ENCODE results near the gene HTR7. TPM values are rescaled to one million over a fixed set of nuclear protein-coding genes. Genes with fewer than 3 reads are reported as not detected.

Gene HTR7
- polyA plus RNA-seq, 4 donors: 0.70 to 0.90 TPM; not detected in 2

DNA sequence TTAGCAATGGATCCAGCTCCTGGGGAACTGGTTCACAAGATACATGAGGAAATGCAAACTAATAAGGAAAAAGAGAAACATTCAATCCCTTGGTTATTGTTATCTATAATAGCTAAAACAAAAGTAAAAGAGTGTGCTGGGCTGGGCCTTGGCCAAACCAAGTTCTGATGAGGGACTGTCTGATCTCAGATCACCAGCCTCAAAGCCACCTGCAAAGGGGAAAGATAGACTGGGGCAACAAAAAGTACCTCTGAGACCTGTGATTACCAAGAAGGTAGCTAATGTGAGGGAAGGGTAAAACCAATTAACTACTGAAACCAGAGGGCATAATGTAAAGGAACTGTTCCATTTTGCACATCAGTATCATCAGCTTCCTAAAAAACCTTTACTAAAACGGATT is 51.2 kb downstream of the HTR7 start:
- Histone ChIP-seq H3K27ac (ENCODE audit: low read depth in 1 of 3, low read length in 2 of 3) (no peak overlapping the region), H3K27me3 (ENCODE audit: control insufficient read depth in 3 of 3, insufficient read depth in 3 of 3, low read length in 3 of 3) (no peaks in the 10 kb centered on the region), H3K4me1 (ENCODE audit: control insufficient read depth in 3 of 3, insufficient read depth in 2 of 3, low read depth in 1 of 3, low read length in 2 of 3) (no peaks in the 10 kb centered on the region), H3K36me3 (ENCODE audit: control insufficient read depth in 3 of 3, insufficient read depth in 2 of 3, low read depth in 1 of 3, low read length in 3 of 3) (no peaks in the 10 kb centered on the region), H3K9me3 (ENCODE audit: control insufficient read depth in 2 of 2, insufficient read depth in 1 of 2, low read depth in 1 of 2, low read length in 1 of 2) (peaks cover 0 to 13% of the 10 kb centered on the region in 2 donors), H3K4me3 (ENCODE audit: low read depth in 1 of 3, low read length in 3 of 3) (no peak overlapping the region)
- FAIRE-seq (no peak), DNase-seq (no peak)
- WGBS, 3 donors: 61 to 84% (median 77%) methylated on average over 1 of the region's 1 CpG

DNA sequence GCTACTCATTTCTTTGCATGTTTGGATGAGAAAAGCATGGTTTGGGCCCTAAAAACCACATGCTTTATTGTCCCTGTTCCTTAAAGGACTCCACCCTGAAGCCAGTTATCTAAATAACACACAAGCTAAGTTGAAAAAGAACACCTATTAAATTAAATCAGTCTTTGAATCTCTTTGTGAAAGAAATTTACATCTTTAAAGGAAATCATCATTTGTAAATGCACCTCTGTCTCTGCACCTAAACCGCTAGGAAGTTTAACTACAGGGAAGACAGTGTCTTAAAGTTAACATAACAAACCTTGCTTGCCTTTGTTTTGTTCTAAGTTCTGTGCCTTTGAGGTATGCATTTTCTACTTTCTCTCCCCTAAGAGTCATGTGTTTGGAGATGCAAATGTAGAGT is 52.6 kb downstream of the HTR7 start:
- no peak for FAIRE-seq
- Histone ChIP-seq H3K27me3 (ENCODE audit: control insufficient read depth in 3 of 3, insufficient read depth in 3 of 3, low read length in 3 of 3) (no peaks in the 10 kb centered on the region), H3K27ac (ENCODE audit: low read depth in 1 of 3, low read length in 2 of 3) (no peak overlapping the region), H3K36me3 (ENCODE audit: control insufficient read depth in 3 of 3, insufficient read depth in 2 of 3, low read depth in 1 of 3, low read length in 3 of 3) (no peaks in the 10 kb centered on the region), H3K4me3 (ENCODE audit: low read depth in 1 of 3, low read length in 3 of 3) (no peak overlapping the region), H3K4me1 (ENCODE audit: control insufficient read depth in 3 of 3, insufficient read depth in 2 of 3, low read depth in 1 of 3, low read length in 2 of 3) (no peaks in the 10 kb centered on the region), H3K9me3 (ENCODE audit: control insufficient read depth in 2 of 2, insufficient read depth in 1 of 2, low read depth in 1 of 2, low read length in 1 of 2) (peaks cover 0 to 17% of the 10 kb centered on the region in 2 donors)
- DNase-seq: no peak
- WGBS, 3 donors: 68 to 83% (median 76%) methylated on average over 1 of the region's 1 CpG

DNA sequence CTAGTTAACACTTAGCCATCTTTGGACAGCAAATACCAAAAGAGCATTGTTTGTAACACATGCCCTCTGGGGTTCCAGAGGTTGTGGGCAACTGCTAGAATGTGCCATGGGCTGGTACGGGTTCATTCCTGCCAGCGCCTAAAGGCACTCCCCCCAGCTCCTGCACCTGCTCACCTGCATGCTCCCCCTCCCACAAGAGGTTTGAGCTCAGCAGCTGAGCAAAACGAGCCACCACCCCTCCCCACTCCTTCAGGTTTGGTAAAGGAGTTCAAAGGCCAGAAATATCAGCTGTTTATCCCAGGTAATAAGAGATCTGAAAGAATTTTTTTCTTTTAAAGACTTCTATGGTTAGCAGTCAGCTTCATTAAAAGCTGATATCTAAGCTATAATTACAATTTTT is 53.5 kb downstream of the HTR7 start:
- Histone ChIP-seq H3K4me3 (ENCODE audit: low read depth in 1 of 3, low read length in 3 of 3) (no peak overlapping the region), H3K4me1 (ENCODE audit: control insufficient read depth in 3 of 3, insufficient read depth in 2 of 3, low read depth in 1 of 3, low read length in 2 of 3) (no peaks in the 10 kb centered on the region), H3K36me3 (ENCODE audit: control insufficient read depth in 3 of 3, insufficient read depth in 2 of 3, low read depth in 1 of 3, low read length in 3 of 3) (no peaks in the 10 kb centered on the region), H3K27ac (ENCODE audit: low read depth in 1 of 3, low read length in 2 of 3) (no peak overlapping the region), H3K9me3 (ENCODE audit: control insufficient read depth in 2 of 2, insufficient read depth in 1 of 2, low read depth in 1 of 2, low read length in 1 of 2) (peaks cover 0 to 17% of the 10 kb centered on the region in 2 donors), H3K27me3 (ENCODE audit: control insufficient read depth in 3 of 3, insufficient read depth in 3 of 3, low read length in 3 of 3) (no peaks in the 10 kb centered on the region)
- DNase-seq (no peak), FAIRE-seq (no peak)
- 24 to 62% (median 46%) methylated on average over 3 of the region's 3 CpGs for WGBS, 3 donors

DNA sequence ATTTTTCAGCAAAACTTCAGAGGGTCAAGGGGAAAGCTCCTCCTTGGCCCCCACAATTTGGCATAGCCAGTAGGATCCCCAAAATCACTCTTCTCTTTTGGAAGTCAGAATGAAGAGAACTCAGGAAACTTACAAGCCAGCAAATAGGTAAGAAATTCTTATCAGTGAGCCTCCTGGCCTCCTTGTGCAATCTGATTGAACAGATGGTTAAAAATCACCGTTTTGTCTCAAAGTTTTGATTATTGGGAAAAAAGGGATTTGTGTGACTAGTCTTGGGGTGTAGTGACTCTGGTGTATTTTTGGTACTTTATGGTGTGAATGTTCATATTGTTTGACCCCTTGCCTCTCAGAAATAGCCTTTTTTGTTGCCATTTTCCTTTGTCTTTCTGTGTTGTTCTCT is 56.2 kb downstream of the HTR7 start:
- H3K4me3 ChIP-seq (ENCODE audit: low read depth in 1 of 3, low read length in 3 of 3): no peak overlapping the region
- H3K27ac ChIP-seq (ENCODE audit: low read depth in 1 of 3, low read length in 2 of 3): no peak overlapping the region
- WGBS, 3 donors: 64 to 78% (median 68%) methylated on average over 1 of the region's 1 CpG
- H3K4me1 ChIP-seq (ENCODE audit: control insufficient read depth in 3 of 3, insufficient read depth in 2 of 3, low read depth in 1 of 3, low read length in 2 of 3): no peaks in the 10 kb centered on the region
- H3K9me3 ChIP-seq (ENCODE audit: control insufficient read depth in 2 of 2, insufficient read depth in 1 of 2, low read depth in 1 of 2, low read length in 1 of 2): peaks cover 0 to 14% of the 10 kb centered on the region in 2 donors
- H3K36me3 ChIP-seq (ENCODE audit: control insufficient read depth in 3 of 3, insufficient read depth in 2 of 3, low read depth in 1 of 3, low read length in 3 of 3): no peaks in the 10 kb centered on the region
- DNase-seq: no peak
- no peak for FAIRE-seq
- peaks cover 0 to under 1% (median 0%) of the 10 kb centered on the region in 3 donors for H3K27me3 ChIP-seq (ENCODE audit: control insufficient read depth in 3 of 3, insufficient read depth in 3 of 3, low read length in 3 of 3)

DNA sequence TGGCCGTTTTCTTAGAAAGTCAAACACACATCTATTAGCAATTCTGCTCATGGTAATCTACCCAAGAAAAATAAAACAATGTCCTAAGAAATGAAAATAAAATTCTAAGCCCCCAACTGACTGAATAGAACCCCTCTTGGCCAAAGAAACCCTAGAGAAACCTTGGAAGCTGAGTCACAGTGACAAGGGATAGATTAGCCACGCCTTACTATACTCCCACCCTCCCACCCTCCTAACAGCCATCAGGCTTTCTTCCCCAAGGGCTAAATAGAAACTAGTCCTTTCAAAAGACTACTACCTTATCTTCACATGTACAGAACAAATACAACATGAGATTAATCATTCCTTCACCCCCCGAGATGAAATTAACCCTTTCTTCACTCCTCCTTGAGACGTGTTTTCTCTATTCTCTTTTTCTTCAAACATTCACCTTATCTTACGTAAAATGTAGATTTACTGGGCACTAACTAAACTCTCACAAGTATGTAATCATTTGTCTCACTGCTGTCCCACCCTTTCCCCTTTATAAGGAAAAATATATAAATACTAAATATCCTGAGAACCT is 57.5 kb downstream of the HTR7 start:
- Histone ChIP-seq H3K4me1 (ENCODE audit: control insufficient read depth in 3 of 3, insufficient read depth in 2 of 3, low read depth in 1 of 3, low read length in 2 of 3) (no peaks in the 10 kb centered on the region), H3K27ac (ENCODE audit: low read depth in 1 of 3, low read length in 2 of 3) (no peak overlapping the region), H3K9me3 (ENCODE audit: control insufficient read depth in 2 of 2, insufficient read depth in 1 of 2, low read depth in 1 of 2, low read length in 1 of 2) (peaks cover 0 to 14% of the 10 kb centered on the region in 2 donors), H3K27me3 (ENCODE audit: control insufficient read depth in 3 of 3, insufficient read depth in 3 of 3, low read length in 3 of 3) (peaks cover 0 to 3% (median 0%) of the 10 kb centered on the region in 3 donors), H3K4me3 (ENCODE audit: low read depth in 1 of 3, low read length in 3 of 3) (no peak overlapping the region), H3K36me3 (ENCODE audit: control insufficient read depth in 3 of 3, insufficient read depth in 2 of 3, low read depth in 1 of 3, low read length in 3 of 3) (no peaks in the 10 kb centered on the region)
- FAIRE-seq (no peak), DNase-seq (no peak)
- 50 to 71% (median 55%) methylated on average over 5 of the region's 5 CpGs for WGBS, 3 donors

DNA sequence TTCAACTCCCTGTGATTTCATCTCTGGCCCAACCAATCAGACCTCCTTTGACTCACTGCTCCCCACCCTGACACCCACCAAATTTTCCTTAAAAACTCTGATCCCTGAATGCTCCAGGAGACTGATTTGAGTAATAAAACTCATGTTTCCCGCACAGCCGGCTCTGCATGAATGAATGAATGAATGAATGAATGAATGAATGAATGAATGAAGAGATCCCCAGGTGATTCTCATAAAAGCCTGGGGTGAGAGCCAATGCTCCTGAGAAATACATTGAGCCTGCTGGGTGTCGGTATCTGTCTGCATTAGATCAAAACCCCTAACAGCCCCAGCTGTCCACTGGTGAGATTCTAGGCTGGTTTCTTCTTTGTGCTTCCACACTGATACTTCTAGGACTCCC is 58.7 kb downstream of the HTR7 start:
- DNase-seq (no peak), FAIRE-seq (no peak)
- Histone ChIP-seq H3K4me1 (ENCODE audit: control insufficient read depth in 3 of 3, insufficient read depth in 2 of 3, low read depth in 1 of 3, low read length in 2 of 3) (no peaks in the 10 kb centered on the region), H3K4me3 (ENCODE audit: low read depth in 1 of 3, low read length in 3 of 3) (no peak overlapping the region), H3K36me3 (ENCODE audit: control insufficient read depth in 3 of 3, insufficient read depth in 2 of 3, low read depth in 1 of 3, low read length in 3 of 3) (no peaks in the 10 kb centered on the region), H3K27ac (ENCODE audit: low read depth in 1 of 3, low read length in 2 of 3) (no peak overlapping the region), H3K9me3 (ENCODE audit: control insufficient read depth in 2 of 2, insufficient read depth in 1 of 2, low read depth in 1 of 2, low read length in 1 of 2) (peaks cover 0 to 12% of the 10 kb centered on the region in 2 donors), H3K27me3 (ENCODE audit: control insufficient read depth in 3 of 3, insufficient read depth in 3 of 3, low read length in 3 of 3) (peaks cover 0 to 6% (median 0%) of the 10 kb centered on the region in 3 donors)
- 90 to 93% (median 92%) methylated on average over 3 of the region's 3 CpGs for WGBS, 3 donors

DNA sequence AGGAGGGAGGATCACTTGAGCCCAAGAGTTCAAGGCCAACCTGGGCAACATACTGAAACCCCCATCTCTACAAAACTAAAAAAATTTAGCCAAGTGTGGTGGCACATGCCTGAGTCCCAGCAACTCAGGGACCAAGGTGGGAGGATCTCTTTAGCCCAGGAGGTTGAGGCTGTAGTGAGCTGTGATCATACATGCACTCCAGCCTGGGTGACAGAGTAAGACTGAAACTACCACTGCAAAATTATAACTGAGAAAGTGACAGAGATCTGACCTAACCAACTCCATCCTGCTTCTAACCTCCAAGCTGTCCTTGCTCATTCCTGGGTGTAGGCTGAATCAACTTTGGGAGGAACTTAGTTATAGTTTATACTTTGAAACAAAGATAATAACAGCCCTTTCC is 59.4 kb downstream of the HTR7 start:
- FAIRE-seq: no peak
- Histone ChIP-seq H3K36me3 (ENCODE audit: control insufficient read depth in 3 of 3, insufficient read depth in 2 of 3, low read depth in 1 of 3, low read length in 3 of 3) (no peaks in the 10 kb centered on the region), H3K9me3 (ENCODE audit: control insufficient read depth in 2 of 2, insufficient read depth in 1 of 2, low read depth in 1 of 2, low read length in 1 of 2) (peaks cover 0 to 5% of the 10 kb centered on the region in 2 donors), H3K4me3 (ENCODE audit: low read depth in 1 of 3, low read length in 3 of 3) (no peak overlapping the region), H3K27ac (ENCODE audit: low read depth in 1 of 3, low read length in 2 of 3) (no peak overlapping the region), H3K27me3 (ENCODE audit: control insufficient read depth in 3 of 3, insufficient read depth in 3 of 3, low read length in 3 of 3) (peaks cover 0 to 7% (median 0%) of the 10 kb centered on the region in 3 donors), H3K4me1 (ENCODE audit: control insufficient read depth in 3 of 3, insufficient read depth in 2 of 3, low read depth in 1 of 3, low read length in 2 of 3) (no peaks in the 10 kb centered on the region)
- DNase-seq: no peak

DNA sequence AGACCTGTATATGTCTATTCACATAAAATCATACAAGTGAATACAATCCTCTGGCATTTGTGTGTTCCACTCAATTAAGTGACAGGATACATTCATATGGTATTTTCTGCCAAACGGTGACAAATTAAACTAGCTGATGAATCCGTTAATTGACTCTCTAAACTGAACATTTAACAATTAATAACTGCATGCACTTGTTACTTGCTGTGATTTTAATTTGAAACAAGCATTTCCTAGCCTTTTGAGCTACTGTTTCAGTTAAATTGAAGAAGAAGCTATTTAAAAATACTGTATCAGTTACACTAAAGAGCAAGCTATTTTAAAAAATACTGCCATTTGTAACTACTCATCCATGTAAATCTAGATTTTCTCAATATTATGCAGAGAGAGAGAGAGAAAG is 67.4 kb downstream of the HTR7 start:
- 79 to 81% (median 81%) methylated on average over 2 of the region's 2 CpGs for WGBS, 3 donors
- no peak for FAIRE-seq

DNA sequence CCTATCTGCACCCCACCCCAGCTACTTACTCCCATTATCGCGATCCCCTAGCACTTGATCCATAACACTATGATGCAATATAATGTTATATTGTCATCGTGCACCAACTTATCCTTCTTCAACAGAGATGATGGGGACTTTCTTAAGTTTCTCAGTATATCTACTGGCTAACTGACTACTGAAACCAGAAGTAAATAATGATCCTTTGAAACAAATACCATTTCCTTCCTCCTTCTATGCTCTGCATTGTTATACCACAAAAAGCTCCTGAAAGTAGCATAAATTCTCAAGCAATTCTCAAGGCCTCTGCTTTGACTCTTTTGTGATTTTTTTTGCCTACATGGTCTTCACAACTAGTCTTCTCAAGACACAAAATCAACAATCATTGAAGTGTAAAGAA is 68.9 kb downstream of the HTR7 start:
- FAIRE-seq (no peak), DNase-seq (no peak)
- no peaks in the 10 kb centered on the region for H3K36me3 ChIP-seq (ENCODE audit: control insufficient read depth in 3 of 3, insufficient read depth in 2 of 3, low read depth in 1 of 3, low read length in 3 of 3)
- 46 to 62% (median 54%) methylated on average over 3 of the region's 3 CpGs for WGBS, 3 donors
- H3K27me3 ChIP-seq (ENCODE audit: control insufficient read depth in 3 of 3, insufficient read depth in 3 of 3, low read length in 3 of 3): peaks cover 0 to 2% (median 1%) of the 10 kb centered on the region in 3 donors
- no peak overlapping the region for H3K27ac ChIP-seq (ENCODE audit: low read depth in 1 of 3, low read length in 2 of 3)
- H3K9me3 ChIP-seq (ENCODE audit: control insufficient read depth in 2 of 2, insufficient read depth in 1 of 2, low read depth in 1 of 2, low read length in 1 of 2): no peaks in the 10 kb centered on the region
- H3K4me3 ChIP-seq (ENCODE audit: low read depth in 1 of 3, low read length in 3 of 3): no peak overlapping the region
- no peaks in the 10 kb centered on the region for H3K4me1 ChIP-seq (ENCODE audit: control insufficient read depth in 3 of 3, insufficient read depth in 2 of 3, low read depth in 1 of 3, low read length in 2 of 3)

More for the DNA sequence above, 67.4 kb downstream of the HTR7 start:
- no peak overlapping the region for H3K27ac ChIP-seq (ENCODE audit: low read depth in 1 of 3, low read length in 2 of 3)
- no peak for DNase-seq
- H3K4me3 ChIP-seq (ENCODE audit: low read depth in 1 of 3, low read length in 3 of 3): no peak overlapping the region
- no peaks in the 10 kb centered on the region for H3K36me3 ChIP-seq (ENCODE audit: control insufficient read depth in 3 of 3, insufficient read depth in 2 of 3, low read depth in 1 of 3, low read length in 3 of 3)
- no peaks in the 10 kb centered on the region for H3K9me3 ChIP-seq (ENCODE audit: control insufficient read depth in 2 of 2, insufficient read depth in 1 of 2, low read depth in 1 of 2, low read length in 1 of 2)
- H3K27me3 ChIP-seq (ENCODE audit: control insufficient read depth in 3 of 3, insufficient read depth in 3 of 3, low read length in 3 of 3): peaks cover 0 to 4% (median 2%) of the 10 kb centered on the region in 3 donors
- no peaks in the 10 kb centered on the region for H3K4me1 ChIP-seq (ENCODE audit: control insufficient read depth in 3 of 3, insufficient read depth in 2 of 3, low read depth in 1 of 3, low read length in 2 of 3)

Data from small intestine (tissue), 7 donors.